B cell (primary cell): Measurements from ENCODE around the gene GALNT7.

Experiments
- CTCF ChIP-seq: fragments of 200-600 bp; IDR thresholded peaks from one replicate; pipeline ENCODE4 v1.8.0; 2022; ENCODE audit warnings: antibody characterized with exemption, mild to moderate bottlenecking
- EZH2 ChIP-seq: IDR thresholded peaks from 2 replicates; pipeline ENCODE4 v1.6.1; 2012; ENCODE audit warnings: borderline replicate concordance, low read depth, mild to moderate bottlenecking, moderate library complexity, low read length; ENCODE audit not compliant: insufficient read depth, poor library complexity, severe bottlenecking

- TF ChIP-seq CTCF: no peak
- no peak for TF ChIP-seq EZH2
These were observed 106.5 kb downstream of the GALNT7 start for GRCh38 chr4:173275150-173275549.
